Limb (tissue), 2 donors: ENCODE results near the gene BRSK1.
A peak's percentile ranks its signal among the peaks of the same experiment; 100 is the strongest.

ENCODE experiments used
- DNase-seq, 2 donors: peaks; one replicate each; pipeline ENCODE4 v3.0.0-alpha.2; 2016; ENCODE audit errors: extremely low spot score in 2 of 2

Gene BRSK1

GRCh38 chr19:55304279-55304978 is 20.6 kb downstream of the BRSK1 start:
- no peak for DNase-seq

DNA sequence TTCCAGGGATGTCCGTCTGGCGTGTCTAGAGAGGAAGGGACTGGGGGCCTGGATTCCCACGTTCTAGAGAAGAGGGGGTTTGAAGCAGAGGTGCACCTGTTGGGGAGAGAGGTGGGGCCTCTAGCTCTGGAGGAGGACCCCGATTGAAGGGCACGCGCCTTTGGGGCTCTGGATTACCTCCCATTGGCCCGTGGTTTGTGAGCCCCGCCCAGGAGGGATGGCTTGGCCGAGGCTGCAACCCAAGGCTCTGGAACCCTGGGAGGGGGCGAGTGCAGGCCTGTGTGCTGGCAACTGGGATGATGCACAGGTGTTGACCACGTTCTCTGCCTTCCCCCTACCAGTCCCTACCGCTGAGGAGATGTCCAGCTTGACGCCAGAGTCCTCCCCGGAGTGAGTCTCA is 21.2 kb downstream of the BRSK1 start:
- DNase-seq = no peak

DNA sequence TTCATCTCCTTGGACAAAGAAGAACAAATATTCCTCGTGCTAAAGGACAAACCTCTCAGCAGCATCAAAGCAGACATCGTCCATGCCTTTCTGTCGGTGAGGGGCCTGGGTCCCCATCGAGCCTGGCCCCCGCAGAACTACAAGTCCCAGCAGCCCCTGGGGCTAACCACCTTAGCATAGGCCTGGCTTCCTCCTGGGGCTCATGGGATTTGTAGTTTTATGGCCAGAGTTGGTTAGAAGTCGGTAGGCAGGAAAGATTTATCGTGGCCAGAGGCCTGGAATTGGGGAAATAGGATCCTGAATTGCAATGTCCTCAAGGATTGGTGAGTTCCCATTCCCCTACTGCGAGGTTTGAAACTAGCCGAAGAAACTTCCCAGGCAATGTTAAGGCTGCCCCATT is 21.7 kb downstream of the BRSK1 start:
- no peak for DNase-seq

- no peak for DNase-seq
Measured at GRCh38 chr19:55305983-55306562, 22.3 kb downstream of the BRSK1 start.

GRCh38 chr19:55306712-55307111 is 22.9 kb downstream of the BRSK1 start:
- DNase-seq = no peak

GRCh38 chr19:55308281-55308680 is 24.5 kb downstream of the BRSK1 start:
- no peak for DNase-seq

GRCh38 chr19:55309448-55309847 is 25.7 kb downstream of the BRSK1 start:
- no peak for DNase-seq

DNA sequence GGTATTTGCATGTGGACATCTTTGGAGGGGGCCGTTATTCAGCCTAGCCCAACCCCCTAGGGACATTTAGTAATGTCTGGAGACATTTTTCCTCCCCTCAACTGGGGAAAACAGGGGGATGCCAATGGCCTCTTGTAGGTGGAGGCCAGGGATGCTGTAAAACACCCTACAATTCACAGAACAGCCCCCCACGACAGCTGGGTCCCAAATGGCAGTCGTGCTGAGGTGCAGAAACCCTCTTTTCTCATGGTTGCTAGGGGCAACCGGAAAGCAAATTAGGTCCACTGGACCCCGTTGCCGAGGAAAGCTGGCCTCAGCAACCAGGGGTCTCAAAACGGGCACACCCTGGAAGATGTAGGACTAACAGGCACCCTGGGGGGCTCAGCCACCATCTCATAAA is 26.7 kb downstream of the BRSK1 start:
- no peak for DNase-seq

DNA sequence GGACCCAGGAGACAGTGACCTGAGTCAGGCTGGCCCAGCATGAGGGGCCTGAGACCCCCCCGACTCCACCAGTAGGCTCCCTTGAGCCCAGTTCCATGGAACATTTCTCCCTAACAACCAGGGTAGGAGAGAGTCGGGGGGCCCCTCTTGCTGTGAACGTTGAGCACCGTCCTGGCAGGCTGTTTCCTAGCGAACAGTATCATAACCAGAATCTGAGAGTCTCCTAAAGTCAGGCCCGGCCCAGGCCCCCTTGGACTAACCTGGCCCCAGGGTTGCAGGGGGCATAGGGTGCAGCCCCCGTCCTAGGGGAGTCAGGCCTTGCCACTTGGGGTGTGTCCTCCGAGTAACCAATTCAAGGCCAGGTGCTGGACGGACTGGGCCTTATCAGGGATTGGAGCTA is 27.6 kb downstream of the BRSK1 start:
- DNase-seq = no peak

- DNase-seq = no peak
Measured at GRCh38 chr19:55311797-55312196, 28.0 kb downstream of the BRSK1 start.

DNA sequence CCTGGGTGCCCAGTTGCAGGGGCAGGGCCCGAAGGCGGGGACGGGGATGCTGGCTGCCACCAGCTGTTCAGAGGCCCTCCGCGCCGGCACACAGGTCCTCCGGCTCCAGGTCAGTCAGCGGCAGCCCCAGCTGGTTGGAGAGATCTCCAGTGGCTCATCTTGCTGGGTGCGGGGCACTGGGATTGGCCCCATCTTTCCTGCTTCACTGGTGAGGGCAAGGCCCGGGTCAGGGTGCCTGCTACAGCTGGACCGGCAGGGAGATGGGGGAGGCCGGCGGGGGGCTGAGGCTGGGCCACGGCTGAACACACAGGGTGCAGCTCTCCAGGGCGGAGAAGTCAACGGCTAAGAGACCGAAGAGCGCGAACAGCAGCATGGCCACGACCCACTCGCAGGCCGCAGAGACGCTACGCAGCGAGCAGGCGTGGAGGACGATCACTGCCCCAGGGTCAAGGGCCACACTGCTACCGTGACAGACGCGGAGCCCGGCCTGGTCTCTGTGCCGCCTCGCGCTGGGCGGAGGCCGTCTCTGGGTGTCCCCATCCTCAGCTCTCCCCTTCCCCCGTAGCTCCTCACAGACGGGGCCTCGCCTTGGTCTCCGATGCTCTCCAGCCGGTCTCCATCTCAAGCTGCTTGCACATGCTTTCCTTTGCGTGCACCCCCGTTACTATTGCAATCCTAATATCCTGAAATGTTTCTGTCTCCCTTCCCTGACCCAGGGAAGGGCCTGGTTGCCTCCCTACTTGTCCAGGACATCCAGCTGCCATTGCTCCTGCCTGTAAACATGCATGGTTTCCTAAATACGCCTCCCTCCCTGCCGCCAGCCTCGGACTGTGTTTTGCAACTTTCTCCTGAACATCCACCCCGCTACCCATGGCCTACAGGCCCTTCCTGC is 29.1 kb downstream of the BRSK1 start:
- DNase-seq = no peak

DNA sequence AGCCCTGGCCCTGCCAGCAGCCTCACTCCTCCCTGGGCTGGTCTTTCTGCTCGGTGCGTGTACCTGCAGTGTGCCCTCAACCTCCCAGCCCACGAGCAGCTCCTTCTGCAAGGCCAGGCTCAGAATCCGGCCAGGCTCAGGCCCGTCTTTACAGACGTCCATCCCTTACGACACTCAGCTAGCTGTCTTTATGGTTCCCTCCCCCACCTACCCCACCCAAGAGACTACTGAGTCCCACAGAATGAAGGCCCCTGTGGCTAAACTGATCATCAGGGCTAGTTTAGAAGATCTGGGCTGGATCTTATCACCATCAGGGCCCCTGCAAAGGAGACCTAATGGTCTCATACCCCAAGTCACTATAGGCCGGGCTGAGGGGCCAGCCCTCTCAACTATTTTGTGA is 30.6 kb downstream of the BRSK1 start:
- no peak for DNase-seq

DNA sequence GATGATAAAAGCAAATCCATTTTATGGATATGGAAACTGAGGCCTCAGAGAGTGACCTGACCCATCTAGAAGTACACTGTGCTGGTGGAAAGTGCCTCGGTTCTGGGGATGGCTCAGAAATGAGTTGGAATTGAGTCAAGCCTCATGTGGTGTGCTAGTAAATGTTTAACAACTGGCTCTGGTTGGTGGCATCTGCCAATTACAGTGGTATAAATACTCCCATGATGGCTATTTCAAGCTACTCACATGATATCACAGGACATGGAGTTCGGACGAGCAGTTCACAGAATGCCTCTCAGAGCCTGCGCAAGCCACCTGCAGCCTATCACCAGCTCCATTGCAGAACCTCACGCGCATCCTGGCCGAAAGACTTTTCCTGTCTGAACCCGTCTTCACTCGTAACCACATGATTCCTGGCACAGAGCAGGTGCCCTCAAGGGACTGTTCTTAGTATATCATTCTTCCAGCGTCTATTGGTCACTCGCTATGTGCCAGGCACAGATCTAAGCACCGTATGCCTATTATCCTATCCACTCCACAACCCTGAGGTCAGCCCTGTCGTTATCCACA is 32.2 kb downstream of the BRSK1 start:
- no peak for DNase-seq

GRCh38 chr19:55316646-55317045 is 32.8 kb downstream of the BRSK1 start:
- DNase-seq = no peak

DNA sequence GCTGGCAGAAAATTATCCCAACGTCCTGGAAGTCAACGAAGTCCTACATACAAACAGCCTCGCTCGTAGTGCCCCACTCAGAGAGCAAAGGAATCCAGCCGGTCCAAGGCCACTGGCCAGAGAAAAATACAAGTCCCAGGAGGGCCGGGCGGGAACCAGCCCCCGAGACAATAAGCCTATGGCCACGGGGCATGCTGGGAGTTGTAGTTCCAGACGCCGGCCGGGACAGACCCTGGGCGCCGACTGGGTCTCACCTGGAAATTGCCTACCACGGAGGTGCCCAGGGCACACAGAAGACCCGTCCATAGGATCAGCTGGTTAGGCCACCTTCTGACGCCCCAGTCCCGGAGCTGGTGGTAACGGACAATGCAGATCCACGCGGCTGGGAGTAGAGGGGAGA is 36.0 kb downstream of the BRSK1 start:
- peak in 1 of 2 donors; percentile 71 for DNase-seq

GRCh38 chr19:55320844-55321419 is 37.1 kb downstream of the BRSK1 start:
- no peak for DNase-seq

DNA sequence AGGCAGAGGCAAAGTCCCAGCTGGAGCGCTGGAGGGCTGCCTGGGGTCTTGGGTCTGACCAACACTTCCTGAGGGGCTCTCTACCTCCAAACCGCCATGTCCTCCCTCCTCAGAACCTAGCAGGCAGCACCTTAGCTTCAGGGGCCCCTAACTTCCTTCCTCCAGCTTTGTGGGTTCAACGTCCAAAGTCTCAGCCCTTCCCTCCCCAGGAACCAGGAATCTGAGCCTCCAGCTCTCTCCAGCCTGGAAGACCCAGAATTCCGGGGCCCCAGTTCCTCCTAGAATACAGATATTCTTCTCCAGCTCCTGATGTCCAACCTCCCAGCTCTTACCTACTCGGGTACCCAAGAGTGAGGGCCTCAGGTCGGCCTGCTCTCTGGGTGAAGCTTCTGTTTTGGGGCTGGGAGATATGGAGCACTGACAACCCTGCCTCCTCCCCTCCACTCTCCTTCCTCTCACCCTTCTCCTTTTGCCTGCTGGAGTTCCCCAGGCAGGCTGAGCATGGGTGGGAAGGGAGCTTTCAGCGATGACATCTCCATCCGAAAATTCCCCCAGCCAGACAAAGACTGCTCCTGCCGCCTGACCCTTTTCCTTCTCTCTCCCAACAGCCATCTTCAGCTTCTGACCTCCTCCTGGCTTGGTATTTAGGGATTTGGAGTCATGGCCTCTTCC is 37.8 kb downstream of the BRSK1 start:
- no peak for DNase-seq

GRCh38 chr19:55322204-55322885 is 38.5 kb downstream of the BRSK1 start:
- no peak for DNase-seq

- DNase-seq = no peak
Measured at GRCh38 chr19:55324662-55325061, 40.9 kb downstream of the BRSK1 start.

DNA sequence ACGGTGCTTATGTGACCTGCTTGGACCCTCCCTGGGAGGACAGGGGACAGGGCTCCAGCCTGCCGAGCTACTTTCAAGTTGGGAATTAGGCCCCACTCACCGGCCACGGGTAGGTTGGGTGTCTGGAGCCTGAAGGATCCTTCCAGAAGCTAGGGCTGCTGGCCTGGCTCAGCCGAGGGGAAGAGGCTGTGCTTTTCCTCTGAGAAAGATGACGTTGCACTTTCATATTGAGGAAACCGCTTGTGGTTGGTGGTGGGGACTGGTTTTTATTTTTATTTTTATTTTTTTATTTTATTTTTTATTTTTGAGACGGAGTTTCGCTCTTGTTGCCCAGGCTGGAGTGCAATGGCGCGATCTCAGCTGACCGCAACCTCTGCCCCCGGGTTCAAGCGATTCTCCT is 41.4 kb downstream of the BRSK1 start, which contains the start of gene TMEM150B:
Gene TMEM150B (minus strand): TSS at position 170 of the 400 bp plus-strand sequence. CDS start 4,305 bp downstream, outside the sequence.
- no peak for DNase-seq
